Liver (tissue), 9 donors: ENCODE measurements around the gene AP1M2. TPM values are rescaled to one million over a fixed set of nuclear protein-coding genes. Genes with fewer than 3 reads are reported as not detected.

Experiments used
- DNase-seq: peaks from one replicate; pipeline ENCODE4 v3.0.0-alpha.2; 2017; ENCODE audit warnings: low spot score
- H3K27ac ChIP-seq, 2 donors: one replicate each; pipeline ENCODE4 v1.7.0; 2013; ENCODE audit warnings: inconsistent platforms in 2 of 2, low read length in 2 of 2, control low read depth in 1 of 2, low read depth in 1 of 2, mild to moderate bottlenecking in 1 of 2
- H3K27me3 ChIP-seq, 4 donors: one replicate each; pipeline versions ENCODE4 v1.6.1 to v1.7.0; 2013; ENCODE audit warnings: low read length in 3 of 4, inconsistent platforms in 1 of 4, mild to moderate bottlenecking in 1 of 4, moderate library complexity in 1 of 4; ENCODE audit not compliant: control insufficient read depth in 4 of 4, insufficient read depth in 4 of 4
- H3K36me3 ChIP-seq, 4 donors: one replicate each; pipeline versions ENCODE4 v1.6.1 to v1.7.0; 2013; ENCODE audit warnings: low read length in 3 of 4, mild to moderate bottlenecking in 3 of 4, low read depth in 1 of 4, moderate library complexity in 1 of 4; ENCODE audit not compliant: control insufficient read depth in 4 of 4, insufficient read depth in 3 of 4
- H3K4me1 ChIP-seq, 4 donors: one replicate each; pipeline versions ENCODE4 v1.6.1 to v1.7.0; 2013; ENCODE audit warnings: low read length in 3 of 4, mild to moderate bottlenecking in 3 of 4, moderate library complexity in 1 of 4; ENCODE audit not compliant: control insufficient read depth in 4 of 4, insufficient read depth in 4 of 4
- H3K4me3 ChIP-seq, 3 donors: one replicate each; pipeline versions ENCODE4 v1.6.1 to v1.7.0; 2013; ENCODE audit warnings: low read length in 3 of 3, control low read depth in 1 of 3, low read depth in 1 of 3, mild to moderate bottlenecking in 1 of 3
- H3K9ac ChIP-seq, 2 donors: one replicate each; pipeline ENCODE4 v1.7.0; 2013; ENCODE audit warnings: low read length in 2 of 2, mild to moderate bottlenecking in 2 of 2, moderate library complexity in 2 of 2, control low read depth in 1 of 2, low read depth in 1 of 2
- H3K9me3 ChIP-seq, 4 donors: one replicate each; pipeline versions ENCODE4 v1.6.1 to v1.7.0; 2013; ENCODE audit warnings: low read length in 3 of 4; ENCODE audit not compliant: control insufficient read depth in 4 of 4
- EGR1 ChIP-seq, 2 donors: IDR thresholded peaks; 2 replicates each; pipeline ENCODE4 v1.6.1; 2016 to 2018; ENCODE audit warnings: antibody characterized with exemption in 2 of 2, low read depth in 2 of 2
- FOXA1 ChIP-seq: IDR thresholded peaks from 2 replicates; pipeline ENCODE4 v1.6.1; 2016; ENCODE audit warnings: antibody characterized with exemption
- FOXA2 ChIP-seq: IDR thresholded peaks from 2 replicates; pipeline ENCODE4 v1.6.1; 2016; ENCODE audit warnings: antibody characterized with exemption
- GABPA ChIP-seq, 2 donors: IDR thresholded peaks in 1 of 2; conservative IDR thresholded peaks in 1 of 2; 2 replicates each; pipeline ENCODE4 v1.6.1; 2016; ENCODE audit warnings: antibody characterized with exemption in 2 of 2, mild to moderate bottlenecking in 1 of 2, moderate library complexity in 1 of 2
- HNF4A ChIP-seq, 2 donors: conservative IDR thresholded peaks; 2 replicates each; pipeline ENCODE4 v1.6.1; 2016; ENCODE audit warnings: antibody characterized with exemption in 2 of 2, mild to moderate bottlenecking in 2 of 2
- HNF4G ChIP-seq: IDR thresholded peaks from 2 replicates; pipeline ENCODE4 v1.6.1; 2016; ENCODE audit warnings: antibody characterized with exemption
- JUND ChIP-seq, 2 donors: IDR thresholded peaks; 2 replicates each; pipeline ENCODE4 v1.6.1; 2016; ENCODE audit warnings: antibody characterized with exemption in 2 of 2
- RAD21 ChIP-seq, 2 donors: IDR thresholded peaks; 2 replicates each; pipeline ENCODE4 v1.6.1; 2016; ENCODE audit warnings: antibody characterized with exemption in 2 of 2, mild to moderate bottlenecking in 2 of 2
- RXRA ChIP-seq, 2 donors: IDR thresholded peaks; 2 replicates each; pipeline ENCODE4 v1.6.1; 2017 to 2018; ENCODE audit warnings: antibody characterized with exemption in 2 of 2, mild to moderate bottlenecking in 1 of 2
- SP1 ChIP-seq: IDR thresholded peaks from 2 replicates; pipeline ENCODE4 v1.6.1; 2018; ENCODE audit warnings: antibody characterized with exemption, mild to moderate bottlenecking
- TAF1 ChIP-seq: conservative IDR thresholded peaks from 2 replicates; pipeline ENCODE4 v1.6.1; 2016; ENCODE audit warnings: antibody characterized with exemption, mild to moderate bottlenecking
- YY1 ChIP-seq: IDR thresholded peaks from 2 replicates; pipeline ENCODE4 v1.6.1; 2016; ENCODE audit warnings: antibody characterized with exemption, mild to moderate bottlenecking
- WGBS: extraction: QIAGEN DNeasy Blood & Tissue Kit; methylation state at CpG from one replicate; pipeline ENCODE4 v1.1.7; 2013; 5-methylcytosine and 5-hydroxymethylcytosine counted together
- polyA plus RNA-seq, 2 donors: library from polyadenylated mRNA; stranded (reverse) in 1 of 2; unstranded in 1 of 2; fragments of 200-250 nt in 1 of 2; fragments of >200 nt in 1 of 2; fragmentation: Nextera tagmentation in 1 of 2; extraction: Ambion mirVana in 1 of 2; gene quantifications; one replicate each; pipeline versions ENCODE4 v1.2.1 to v1.2.3, GENCODE V29; 2013 to 2015
- total RNA-seq, 2 donors: library from RNA; depleted of rRNA; stranded (reverse); fragments of >200 nt; gene quantifications; one replicate each; pipeline ENCODE4 v1.2.3, GENCODE V29; 2014
- TF ChIP-seq, protein P1 (sequence below): IDR thresholded peaks from 2 replicates; pipeline ENCODE4 v1.6.1; 2016; ENCODE audit warnings: antibody characterized with exemption
- TF ChIP-seq, protein P2 (sequence below): IDR thresholded peaks from 2 replicates; pipeline ENCODE4 v1.6.1; 2016; ENCODE audit warnings: antibody characterized with exemption, mild to moderate bottlenecking
- TF ChIP-seq, protein P3 (sequence below): fragments of 150-350 bp; IDR thresholded peaks from 2 replicates; pipeline ENCODE4 v1.5.1; 2017; ENCODE audit warnings: improper control_type of control experiment, low read depth, low read length; ENCODE audit not compliant: missing input control
- donor health status: healthy.
- donor health status: healthy.
- donor health status: healthy.
- donor health status: healthy.
- donor health status: healthy.

The AP1M2 gene
- total and polyA plus RNA-seq, 4 donors = 0.42 to 1.3 (median 0.70) TPM

DNA sequence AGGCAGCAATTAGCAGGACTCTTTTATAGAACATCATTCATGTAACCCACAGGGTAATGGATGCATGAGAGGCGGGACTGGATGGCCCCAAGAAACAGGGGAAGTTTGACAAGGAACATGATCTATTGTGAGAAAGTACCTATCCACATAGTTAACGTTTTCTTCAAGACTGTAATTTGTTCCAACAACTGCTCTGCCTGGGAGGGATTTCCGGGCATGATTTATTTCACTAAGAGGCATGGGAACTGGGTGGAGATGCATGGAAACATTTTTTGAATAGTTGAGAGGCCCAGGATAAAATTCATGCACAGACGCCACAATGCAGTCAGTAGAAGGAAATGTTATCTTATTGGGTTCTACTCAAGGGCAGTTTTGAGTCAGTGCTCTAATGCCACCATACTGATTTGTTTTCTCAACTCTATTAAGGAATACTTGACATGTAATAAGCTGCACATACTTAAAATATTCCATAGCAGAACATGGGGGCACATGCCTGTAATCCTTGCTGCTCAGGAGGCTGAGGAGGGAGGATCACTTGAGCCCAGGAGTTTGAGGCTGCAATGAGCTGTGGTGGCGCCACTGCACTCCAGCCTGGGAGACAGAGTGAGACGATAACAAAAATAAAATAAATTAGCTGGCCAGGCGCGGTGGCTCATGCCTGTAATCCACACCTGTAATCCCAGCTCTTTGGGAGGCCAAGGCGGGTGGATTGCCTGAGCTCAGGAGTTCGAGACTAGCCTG, 53.3 kb downstream of the AP1M2 start:
- no peaks in the 10 kb centered on the region for H3K9me3 ChIP-seq
- no peak overlapping the region for H3K27ac ChIP-seq
- no peak overlapping the region for H3K9ac ChIP-seq
- no peak for DNase-seq
- 81% methylated on average over 10 of the region's 10 CpGs for WGBS
- H3K36me3 ChIP-seq = no peaks in the 10 kb centered on the region
- no peaks in the 10 kb centered on the region for H3K4me1 ChIP-seq
- no peaks in the 10 kb centered on the region for H3K27me3 ChIP-seq
- no peak for TF ChIP-seq JUND (IDR thresholded peaks at IDR 0.05)
- TF ChIP-seq, protein P1, sequence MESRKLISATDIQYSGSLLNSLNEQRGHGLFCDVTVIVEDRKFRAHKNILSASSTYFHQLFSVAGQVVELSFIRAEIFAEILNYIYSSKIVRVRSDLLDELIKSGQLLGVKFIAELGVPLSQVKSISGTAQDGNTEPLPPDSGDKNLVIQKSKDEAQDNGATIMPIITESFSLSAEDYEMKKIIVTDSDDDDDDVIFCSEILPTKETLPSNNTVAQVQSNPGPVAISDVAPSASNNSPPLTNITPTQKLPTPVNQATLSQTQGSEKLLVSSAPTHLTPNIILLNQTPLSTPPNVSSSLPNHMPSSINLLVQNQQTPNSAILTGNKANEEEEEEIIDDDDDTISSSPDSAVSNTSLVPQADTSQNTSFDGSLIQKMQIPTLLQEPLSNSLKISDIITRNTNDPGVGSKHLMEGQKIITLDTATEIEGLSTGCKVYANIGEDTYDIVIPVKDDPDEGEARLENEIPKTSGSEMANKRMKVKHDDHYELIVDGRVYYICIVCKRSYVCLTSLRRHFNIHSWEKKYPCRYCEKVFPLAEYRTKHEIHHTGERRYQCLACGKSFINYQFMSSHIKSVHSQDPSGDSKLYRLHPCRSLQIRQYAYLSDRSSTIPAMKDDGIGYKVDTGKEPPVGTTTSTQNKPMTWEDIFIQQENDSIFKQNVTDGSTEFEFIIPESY = no peak
- TF ChIP-seq YY1 = no peak
- TF ChIP-seq GABPA (IDR thresholded peaks at IDR 0.05 in 1 of 2, conservative IDR thresholded peaks at IDR 0.05 in 1 of 2) = no peak
- TF ChIP-seq, protein P2, sequence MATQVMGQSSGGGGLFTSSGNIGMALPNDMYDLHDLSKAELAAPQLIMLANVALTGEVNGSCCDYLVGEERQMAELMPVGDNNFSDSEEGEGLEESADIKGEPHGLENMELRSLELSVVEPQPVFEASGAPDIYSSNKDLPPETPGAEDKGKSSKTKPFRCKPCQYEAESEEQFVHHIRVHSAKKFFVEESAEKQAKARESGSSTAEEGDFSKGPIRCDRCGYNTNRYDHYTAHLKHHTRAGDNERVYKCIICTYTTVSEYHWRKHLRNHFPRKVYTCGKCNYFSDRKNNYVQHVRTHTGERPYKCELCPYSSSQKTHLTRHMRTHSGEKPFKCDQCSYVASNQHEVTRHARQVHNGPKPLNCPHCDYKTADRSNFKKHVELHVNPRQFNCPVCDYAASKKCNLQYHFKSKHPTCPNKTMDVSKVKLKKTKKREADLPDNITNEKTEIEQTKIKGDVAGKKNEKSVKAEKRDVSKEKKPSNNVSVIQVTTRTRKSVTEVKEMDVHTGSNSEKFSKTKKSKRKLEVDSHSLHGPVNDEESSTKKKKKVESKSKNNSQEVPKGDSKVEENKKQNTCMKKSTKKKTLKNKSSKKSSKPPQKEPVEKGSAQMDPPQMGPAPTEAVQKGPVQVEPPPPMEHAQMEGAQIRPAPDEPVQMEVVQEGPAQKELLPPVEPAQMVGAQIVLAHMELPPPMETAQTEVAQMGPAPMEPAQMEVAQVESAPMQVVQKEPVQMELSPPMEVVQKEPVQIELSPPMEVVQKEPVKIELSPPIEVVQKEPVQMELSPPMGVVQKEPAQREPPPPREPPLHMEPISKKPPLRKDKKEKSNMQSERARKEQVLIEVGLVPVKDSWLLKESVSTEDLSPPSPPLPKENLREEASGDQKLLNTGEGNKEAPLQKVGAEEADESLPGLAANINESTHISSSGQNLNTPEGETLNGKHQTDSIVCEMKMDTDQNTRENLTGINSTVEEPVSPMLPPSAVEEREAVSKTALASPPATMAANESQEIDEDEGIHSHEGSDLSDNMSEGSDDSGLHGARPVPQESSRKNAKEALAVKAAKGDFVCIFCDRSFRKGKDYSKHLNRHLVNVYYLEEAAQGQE = no peak
- no peak for TF ChIP-seq RAD21 (IDR thresholded peaks at IDR 0.05)
- TF ChIP-seq SP1 = no peak
- no peak for TF ChIP-seq FOXA1
- TF ChIP-seq, protein P3, sequence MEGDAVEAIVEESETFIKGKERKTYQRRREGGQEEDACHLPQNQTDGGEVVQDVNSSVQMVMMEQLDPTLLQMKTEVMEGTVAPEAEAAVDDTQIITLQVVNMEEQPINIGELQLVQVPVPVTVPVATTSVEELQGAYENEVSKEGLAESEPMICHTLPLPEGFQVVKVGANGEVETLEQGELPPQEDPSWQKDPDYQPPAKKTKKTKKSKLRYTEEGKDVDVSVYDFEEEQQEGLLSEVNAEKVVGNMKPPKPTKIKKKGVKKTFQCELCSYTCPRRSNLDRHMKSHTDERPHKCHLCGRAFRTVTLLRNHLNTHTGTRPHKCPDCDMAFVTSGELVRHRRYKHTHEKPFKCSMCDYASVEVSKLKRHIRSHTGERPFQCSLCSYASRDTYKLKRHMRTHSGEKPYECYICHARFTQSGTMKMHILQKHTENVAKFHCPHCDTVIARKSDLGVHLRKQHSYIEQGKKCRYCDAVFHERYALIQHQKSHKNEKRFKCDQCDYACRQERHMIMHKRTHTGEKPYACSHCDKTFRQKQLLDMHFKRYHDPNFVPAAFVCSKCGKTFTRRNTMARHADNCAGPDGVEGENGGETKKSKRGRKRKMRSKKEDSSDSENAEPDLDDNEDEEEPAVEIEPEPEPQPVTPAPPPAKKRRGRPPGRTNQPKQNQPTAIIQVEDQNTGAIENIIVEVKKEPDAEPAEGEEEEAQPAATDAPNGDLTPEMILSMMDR = no peak
- TF ChIP-seq RXRA (IDR thresholded peaks at IDR 0.05) = no peak
- H3K4me3 ChIP-seq = no peak overlapping the region

DNA sequence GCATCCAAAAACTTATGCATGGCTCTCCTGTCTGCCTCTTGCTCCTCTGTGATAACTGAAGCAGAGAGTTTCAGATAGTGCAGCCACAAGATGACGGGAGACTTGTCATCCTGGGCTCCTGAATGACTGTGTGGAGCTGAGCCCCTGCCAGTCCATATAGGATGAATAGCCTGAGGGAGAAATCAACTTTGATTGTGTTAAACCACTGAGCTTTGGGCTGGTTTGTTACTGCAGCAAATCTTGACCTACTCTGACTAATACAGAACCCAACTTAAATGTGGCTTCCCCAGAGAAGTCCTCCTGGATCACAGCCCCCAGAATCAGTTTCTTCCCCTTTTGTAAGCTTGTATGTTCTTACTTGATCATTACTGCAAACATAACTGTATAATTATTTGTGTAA, 54.7 kb downstream of the AP1M2 start:
- Histone ChIP-seq H3K9me3 (no peaks in the 10 kb centered on the region), H3K4me1 (no peaks in the 10 kb centered on the region), H3K36me3 (no peaks in the 10 kb centered on the region), H3K4me3 (no peak overlapping the region), H3K27ac (no peak overlapping the region), H3K9ac (no peak overlapping the region), H3K27me3 (no peaks in the 10 kb centered on the region)
- 92% methylated on average over 1 of the region's 1 CpG for WGBS
- TF ChIP-seq SP1 (no peak), HNF4G (no peak), TAF1 (no peak), EGR1 (IDR thresholded peaks at IDR 0.05; ENCODE audit: low read depth in 2 of 2) (no peak), HNF4A (conservative IDR thresholded peaks at IDR 0.05) (no peak), RAD21 (IDR thresholded peaks at IDR 0.05) (no peak), YY1 (no peak), RXRA (IDR thresholded peaks at IDR 0.05) (no peak), FOXA2 (no peak)
- TF ChIP-seq, protein P1 = no peak
- TF ChIP-seq, protein P2 = no peak
- no peak for DNase-seq
